ENCODE measurements around the gene XPO5.

DNA sequence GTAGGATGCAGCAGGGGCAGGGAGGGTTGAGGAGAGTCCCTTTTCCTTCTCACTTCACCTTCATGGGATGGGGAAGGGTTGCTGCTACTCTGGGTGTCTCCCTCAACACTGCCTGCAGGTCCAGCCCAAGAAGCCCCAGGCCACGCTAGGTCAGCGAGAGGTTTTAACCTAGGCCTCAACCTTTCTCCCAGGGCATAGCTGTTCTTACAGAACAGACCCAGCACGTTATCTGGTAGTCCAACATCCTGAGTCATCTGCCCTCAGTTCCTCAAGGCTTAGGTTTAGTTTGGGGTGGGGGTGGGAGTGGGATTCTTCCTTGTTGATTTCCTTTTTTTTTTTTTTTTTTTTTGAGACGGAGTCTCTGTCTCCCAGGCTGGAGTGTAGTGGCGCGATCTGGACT is 81.5 kb downstream of the XPO5 start:
- TF ChIP-seq, protein P1, sequence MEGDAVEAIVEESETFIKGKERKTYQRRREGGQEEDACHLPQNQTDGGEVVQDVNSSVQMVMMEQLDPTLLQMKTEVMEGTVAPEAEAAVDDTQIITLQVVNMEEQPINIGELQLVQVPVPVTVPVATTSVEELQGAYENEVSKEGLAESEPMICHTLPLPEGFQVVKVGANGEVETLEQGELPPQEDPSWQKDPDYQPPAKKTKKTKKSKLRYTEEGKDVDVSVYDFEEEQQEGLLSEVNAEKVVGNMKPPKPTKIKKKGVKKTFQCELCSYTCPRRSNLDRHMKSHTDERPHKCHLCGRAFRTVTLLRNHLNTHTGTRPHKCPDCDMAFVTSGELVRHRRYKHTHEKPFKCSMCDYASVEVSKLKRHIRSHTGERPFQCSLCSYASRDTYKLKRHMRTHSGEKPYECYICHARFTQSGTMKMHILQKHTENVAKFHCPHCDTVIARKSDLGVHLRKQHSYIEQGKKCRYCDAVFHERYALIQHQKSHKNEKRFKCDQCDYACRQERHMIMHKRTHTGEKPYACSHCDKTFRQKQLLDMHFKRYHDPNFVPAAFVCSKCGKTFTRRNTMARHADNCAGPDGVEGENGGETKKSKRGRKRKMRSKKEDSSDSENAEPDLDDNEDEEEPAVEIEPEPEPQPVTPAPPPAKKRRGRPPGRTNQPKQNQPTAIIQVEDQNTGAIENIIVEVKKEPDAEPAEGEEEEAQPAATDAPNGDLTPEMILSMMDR (IDR thresholded peaks at IDR 0.05 in 2 of 3, conservative IDR thresholded peaks at IDR 0.05 in 1 of 3; ENCODE audit: insufficient read depth in 2 of 3, low read depth in 1 of 3, low read length in 3 of 3): no peak
- TF ChIP-seq GABPB2 (CRISPR knock-in tag; conservative IDR thresholded peaks at IDR 0.05) (no peak), POLR2AphosphoS5 (IDR thresholded peaks at IDR 0.05; ENCODE audit: control insufficient read depth, insufficient read depth, low read depth, low read length) (no peak), DIDO1 (tag; IDR thresholded peaks at IDR 0.05; ENCODE audit: low read depth) (no peak), ZZZ3 (IDR thresholded peaks at IDR 0.05) (no peak), NBN (IDR thresholded peaks at IDR 0.05; ENCODE audit: low read depth) (no peak), ZNF239 (CRISPR knock-in tag; IDR thresholded peaks at IDR 0.05) (no peak)
